HepG2 (cell line): ENCODE results near the gene ARCN1. TPM values are rescaled to one million over a fixed set of nuclear protein-coding genes. Genes with fewer than 3 reads are reported as not detected.

Experiments used
- ARHGAP35 ChIP-seq: sonication (generic); formaldehyde crosslinking; IDR thresholded peaks from 2 replicates; pipeline ENCODE4 v1.9.0; 2022; ENCODE audit warnings: mild to moderate bottlenecking, inconsistent platforms, moderate library complexity, missing genetic modification reagents, borderline replicate concordance
- MLXIP ChIP-seq: sonication (generic); formaldehyde crosslinking; IDR thresholded peaks from 2 replicates; pipeline ENCODE4 v1.9.0; 2021; ENCODE audit warnings: missing genetic modification reagents, borderline replicate concordance
- MYC ChIP-seq: sonication (generic); formaldehyde crosslinking; IDR thresholded peaks from 2 replicates; pipeline ENCODE4 v1.9.0; 2021; ENCODE audit warnings: missing genetic modification reagents, borderline replicate concordance
- NCOA1 ChIP-seq: sonication (generic); formaldehyde crosslinking; IDR thresholded peaks from 2 replicates; pipeline ENCODE4 v1.9.0; 2021; ENCODE audit warnings: missing genetic modification reagents
- SKIL ChIP-seq: sonication (generic); formaldehyde crosslinking; IDR thresholded peaks from 2 replicates; pipeline ENCODE4 v1.8.0; 2022; ENCODE audit warnings: missing genetic modification reagents, mild to moderate bottlenecking, moderate library complexity, borderline replicate concordance
- USF2 ChIP-seq, 2 experiments: sonication (generic) in 1 of 2; formaldehyde crosslinking in 1 of 2; IDR thresholded peaks; 2 replicates each; pipeline versions ENCODE4 v1.5.1 to v1.6.1; 2011 to 2020; ENCODE audit warnings: borderline replicate concordance in 1 of 2, low read depth in 1 of 2, low read length in 1 of 2, mild to moderate bottlenecking in 1 of 2, missing genetic modification reagents in 1 of 2, moderate library complexity in 1 of 2
- ZBTB34 ChIP-seq: sonication (generic); formaldehyde crosslinking; IDR thresholded peaks from 2 replicates; pipeline ENCODE4 v1.8.0; 2022; ENCODE audit warnings: mild to moderate bottlenecking, missing genetic modification reagents
- ZBTB43 ChIP-seq: sonication (generic); formaldehyde crosslinking; conservative IDR thresholded peaks from 2 replicates; pipeline ENCODE4 v1.4.0; 2020; ENCODE audit warnings: missing genetic modification reagents
- ZNF180 ChIP-seq: sonication (generic); formaldehyde crosslinking; IDR thresholded peaks from 2 replicates; pipeline ENCODE4 v1.4.0; 2020; ENCODE audit warnings: low read depth, missing genetic modification reagents, borderline replicate concordance
- ZNF503 ChIP-seq: sonication (generic); formaldehyde crosslinking; IDR thresholded peaks from 2 replicates; pipeline ENCODE4 v1.4.0; 2020; ENCODE audit warnings: missing genetic modification reagents
- ZNF577 ChIP-seq: sonication (generic); formaldehyde crosslinking; IDR thresholded peaks from 2 replicates; pipeline ENCODE4 v1.4.0; 2020; ENCODE audit warnings: mild to moderate bottlenecking, low read depth, missing genetic modification reagents, borderline replicate concordance
- ZNF619 ChIP-seq: sonication (generic); formaldehyde crosslinking; IDR thresholded peaks from 2 replicates; pipeline ENCODE4 v1.4.0; 2020; ENCODE audit warnings: mild to moderate bottlenecking, missing genetic modification reagents
- ZZZ3 ChIP-seq: sonication (generic); formaldehyde crosslinking; IDR thresholded peaks from 2 replicates; pipeline ENCODE4 v1.4.0; 2020; ENCODE audit warnings: missing genetic modification reagents, mild to moderate bottlenecking, borderline replicate concordance
- polyA plus RNA-seq, 8 experiments: library from polyadenylated mRNA; depleted of rRNA in 3 of 8; stranded (reverse) in 7 of 8; unstranded in 1 of 8; fragments of >200 nt; fragmentation: Illumina TruSeq in 4 of 8; extraction: Trizol in 4 of 8; gene quantifications; 2 replicates each; pipeline versions ENCODE4 v1.2.1 to v1.2.3, GENCODE V29; 2011 to 2016; ENCODE audit warnings: low read depth in 4 of 8, missing spikeins in 1 of 8, mixed read lengths in 1 of 8; ENCODE audit not compliant: insufficient read depth in 1 of 8
- total RNA-seq, 5 experiments: library from RNA; depleted of rRNA; stranded (reverse); fragments of >200 nt; fragmentation: Illumina TruSeq; extraction: Trizol; gene quantifications; 2 replicates each; pipeline ENCODE4 v1.2.3, GENCODE V29; 2016; ENCODE audit warnings: low read depth in 1 of 5

Gene ARCN1
- total and polyA plus RNA-seq, 2 of the 13 experiments (the other 11 are each of a cell fraction or from before 2014, with no cell fraction given): 148 to 200 TPM

GRCh38 chr11:118607401-118608359 is 35.5 kb downstream of the ARCN1 start, which contains the start of gene PHLDB1 (continued):
- TF ChIP-seq MLXIP (CRISPR knock-in tag): no peak
- no peak for TF ChIP-seq ZBTB34 (CRISPR knock-in tag)
- no peak for TF ChIP-seq ZNF503 (CRISPR knock-in tag)
- TF ChIP-seq ZZZ3 (CRISPR knock-in tag): no peak
- TF ChIP-seq USF2 (IDR thresholded peaks at IDR 0.05; ENCODE audit: low read depth, low read length): no peak
- TF ChIP-seq USF2 (CRISPR knock-in tag; IDR thresholded peaks at IDR 0.05; ENCODE audit: borderline replicate concordance): no peak
- TF ChIP-seq ZNF577 (CRISPR knock-in tag): no peak
- no peak for TF ChIP-seq SKIL (CRISPR knock-in tag)
- no peak for TF ChIP-seq MYC (CRISPR knock-in tag)
- TF ChIP-seq ZBTB43 (CRISPR knock-in tag): 0 out of 2 replicates have a peak, but pooled peaks have one; percentile 2
- TF ChIP-seq ZNF619 (CRISPR knock-in tag): no peak
- no peak; the same call in 1 of the 2 replicates for TF ChIP-seq NCOA1 (CRISPR knock-in tag)
- no peak for TF ChIP-seq ZNF180 (CRISPR knock-in tag)
- no peak for TF ChIP-seq ARHGAP35 (CRISPR knock-in tag)
